Measurements from ENCODE around the gene KPNA3. TPM values are rescaled to one million over a fixed set of nuclear protein-coding genes. Genes with fewer than 3 reads are reported as not detected.

KPNA3 gene
- total RNA-seq, 1 experiment from 2014 or later = 62.0 TPM

GRCh38 chr13:49683489-49683888 is 109.0 kb downstream of the KPNA3 start:
- intact Hi-C loops (cut with micrococcal nuclease; ENCODE audit: unreplicated experiment) = no loop called here

GRCh38 chr13:49681842-49682435 is 110.5 kb downstream of the KPNA3 start:
- H3K36me3 ChIP-seq (ENCODE audit: insufficient read depth, low read length, poor library complexity, severe bottlenecking) = peaks cover 4% of the 10 kb centered on the region
- H3K4me3 ChIP-seq (ENCODE audit: low read depth, low read length, poor library complexity, severe bottlenecking) = no peak overlapping the region
- intact Hi-C loops (cut with micrococcal nuclease; ENCODE audit: unreplicated experiment) = no loop called here
- H3K9me3 ChIP-seq (ENCODE audit: low read depth, low read length, poor library complexity, severe bottlenecking) = no peaks in the 10 kb centered on the region
- no peak for DNase-seq (ENCODE audit: low spot score)
- H3K27ac ChIP-seq (ENCODE audit: low read depth, low read length, poor library complexity, severe bottlenecking) = no peak overlapping the region
- H3K27me3 ChIP-seq (replicated peaks; ENCODE audit: insufficient read depth, low read depth, low read length, poor library complexity) = no peaks in the 10 kb centered on the region
- ChIA-PET CTCF (no interaction called here), POLR2A (ENCODE audit: low non-redundant PET) (no interaction called here)
- no peak for TF ChIP-seq EZH2 (IDR thresholded peaks at IDR 0.05; ENCODE audit: borderline replicate concordance, low read depth, low read length, poor library complexity, severe bottlenecking)
- TF ChIP-seq, protein P1, sequence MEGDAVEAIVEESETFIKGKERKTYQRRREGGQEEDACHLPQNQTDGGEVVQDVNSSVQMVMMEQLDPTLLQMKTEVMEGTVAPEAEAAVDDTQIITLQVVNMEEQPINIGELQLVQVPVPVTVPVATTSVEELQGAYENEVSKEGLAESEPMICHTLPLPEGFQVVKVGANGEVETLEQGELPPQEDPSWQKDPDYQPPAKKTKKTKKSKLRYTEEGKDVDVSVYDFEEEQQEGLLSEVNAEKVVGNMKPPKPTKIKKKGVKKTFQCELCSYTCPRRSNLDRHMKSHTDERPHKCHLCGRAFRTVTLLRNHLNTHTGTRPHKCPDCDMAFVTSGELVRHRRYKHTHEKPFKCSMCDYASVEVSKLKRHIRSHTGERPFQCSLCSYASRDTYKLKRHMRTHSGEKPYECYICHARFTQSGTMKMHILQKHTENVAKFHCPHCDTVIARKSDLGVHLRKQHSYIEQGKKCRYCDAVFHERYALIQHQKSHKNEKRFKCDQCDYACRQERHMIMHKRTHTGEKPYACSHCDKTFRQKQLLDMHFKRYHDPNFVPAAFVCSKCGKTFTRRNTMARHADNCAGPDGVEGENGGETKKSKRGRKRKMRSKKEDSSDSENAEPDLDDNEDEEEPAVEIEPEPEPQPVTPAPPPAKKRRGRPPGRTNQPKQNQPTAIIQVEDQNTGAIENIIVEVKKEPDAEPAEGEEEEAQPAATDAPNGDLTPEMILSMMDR (conservative IDR thresholded peaks at IDR 0.05; ENCODE audit: low read depth, low read length) = no peak
- no peaks in the 10 kb centered on the region for H3K4me1 ChIP-seq (ENCODE audit: insufficient read depth, low read length, poor library complexity, severe bottlenecking)
- no TSS peak for BruUV-seq (replicated peaks)

More at GRCh38 chr13:49683489-49683888, 109.0 kb downstream of the KPNA3 start:
- ChIA-PET CTCF (no interaction called here), POLR2A (ENCODE audit: low non-redundant PET) (no interaction called here)
- Histone ChIP-seq H3K36me3 (ENCODE audit: insufficient read depth, low read length, poor library complexity, severe bottlenecking) (peaks cover 4% of the 10 kb centered on the region), H3K27me3 (replicated peaks; ENCODE audit: insufficient read depth, low read depth, low read length, poor library complexity) (no peaks in the 10 kb centered on the region), H3K4me3 (ENCODE audit: low read depth, low read length, poor library complexity, severe bottlenecking) (no peak overlapping the region), H3K4me1 (ENCODE audit: insufficient read depth, low read length, poor library complexity, severe bottlenecking) (no peaks in the 10 kb centered on the region), H3K9me3 (ENCODE audit: low read depth, low read length, poor library complexity, severe bottlenecking) (no peaks in the 10 kb centered on the region), H3K27ac (ENCODE audit: low read depth, low read length, poor library complexity, severe bottlenecking) (no peak overlapping the region)
- no peak for TF ChIP-seq EZH2 (IDR thresholded peaks at IDR 0.05; ENCODE audit: borderline replicate concordance, low read depth, low read length, poor library complexity, severe bottlenecking)
- TF ChIP-seq, protein P1 (conservative IDR thresholded peaks at IDR 0.05; ENCODE audit: low read depth, low read length) = no peak
- no TSS peak for BruUV-seq (replicated peaks)
- no peak for DNase-seq (ENCODE audit: low spot score)

DNA sequence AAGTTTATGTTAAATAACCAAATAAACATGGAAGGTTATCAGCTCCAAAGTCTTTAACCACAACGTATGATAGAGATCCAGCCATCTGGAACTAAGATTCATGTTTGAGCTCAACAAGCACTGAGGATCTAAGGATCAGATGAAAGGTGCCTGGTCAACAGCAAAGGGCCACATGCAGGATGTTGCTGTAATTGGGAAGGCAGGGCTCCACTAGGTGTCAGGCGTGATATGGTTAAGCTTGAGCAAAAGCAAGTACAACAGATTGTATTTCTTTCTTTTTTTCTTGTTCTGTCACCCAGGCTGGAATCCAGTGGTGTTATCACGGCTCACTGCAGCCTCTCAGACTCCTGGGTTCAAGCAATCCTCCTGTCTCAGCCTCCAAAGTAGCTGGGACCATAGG is 113.2 kb downstream of the KPNA3 start:
- Histone ChIP-seq H3K4me3 (ENCODE audit: low read depth, low read length, poor library complexity, severe bottlenecking) (no peak overlapping the region), H3K9me3 (ENCODE audit: low read depth, low read length, poor library complexity, severe bottlenecking) (no peaks in the 10 kb centered on the region), H3K27me3 (replicated peaks; ENCODE audit: insufficient read depth, low read depth, low read length, poor library complexity) (no peaks in the 10 kb centered on the region), H3K4me1 (ENCODE audit: insufficient read depth, low read length, poor library complexity, severe bottlenecking) (no peaks in the 10 kb centered on the region), H3K27ac (ENCODE audit: low read depth, low read length, poor library complexity, severe bottlenecking) (no peak overlapping the region), H3K36me3 (ENCODE audit: insufficient read depth, low read length, poor library complexity, severe bottlenecking) (no peaks in the 10 kb centered on the region)
- ChIA-PET POLR2A (ENCODE audit: low non-redundant PET) (no interaction called here), CTCF (interaction anchor here (0.6 kb wide), 1 partner anchor 12 kb away, joined by 3 read pairs; the partner anchor contains the start of gene EBPL)
- no TSS peak for BruUV-seq (replicated peaks)
- intact Hi-C loops (cut with micrococcal nuclease; ENCODE audit: unreplicated experiment) = no loop called here
- TF ChIP-seq EZH2 (IDR thresholded peaks at IDR 0.05; ENCODE audit: borderline replicate concordance, low read depth, low read length, poor library complexity, severe bottlenecking) = no peak
- TF ChIP-seq, protein P1 (conservative IDR thresholded peaks at IDR 0.05; ENCODE audit: low read depth, low read length) = no peak; the same call in 1 of the 2 replicates
- DNase-seq (ENCODE audit: low spot score) = no peak
